Fibroblast of mammary gland (primary cell): ENCODE results near the gene SMYD1.

Experiments
- DNase-seq: peaks from one replicate; pipeline ENCODE4 v3.0.0-alpha.2; 2010; ENCODE audit warnings: low read depth
- H3K4me3 ChIP-seq: 2 replicates; pipeline ENCODE4 v1.5.1; 2011; ENCODE audit warnings: low read depth, mild to moderate bottlenecking, low read length, moderate library complexity; ENCODE audit not compliant: control insufficient read depth
- TF ChIP-seq, protein P1 (sequence below): conservative IDR thresholded peaks from 2 replicates; pipeline ENCODE4 v1.5.1; 2011; ENCODE audit warnings: low read depth, low read length, inconsistent platforms; ENCODE audit not compliant: control insufficient read depth, insufficient read depth

The SMYD1 gene

DNA sequence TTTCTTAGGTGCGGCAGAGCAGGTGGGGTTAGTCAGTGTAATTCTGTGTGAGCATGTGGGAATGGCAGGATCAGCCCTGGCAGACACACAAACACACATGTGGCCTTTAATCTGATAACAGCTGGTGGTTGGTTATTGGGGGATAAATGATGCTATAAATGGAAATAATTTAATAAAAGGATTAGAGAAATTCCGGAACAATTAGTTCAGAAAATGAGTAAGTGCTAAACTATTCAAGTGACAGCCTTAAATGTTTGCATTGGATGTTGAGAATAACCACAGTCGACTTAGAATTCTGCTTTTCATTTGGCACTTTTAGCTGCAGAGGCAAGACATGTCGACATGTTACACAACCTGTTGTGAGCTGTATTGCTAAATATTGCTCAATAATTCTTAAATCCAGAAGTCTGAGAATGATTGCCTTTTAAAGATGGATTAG, 7.2 kb downstream of the SMYD1 start:
- TF ChIP-seq, protein P1, sequence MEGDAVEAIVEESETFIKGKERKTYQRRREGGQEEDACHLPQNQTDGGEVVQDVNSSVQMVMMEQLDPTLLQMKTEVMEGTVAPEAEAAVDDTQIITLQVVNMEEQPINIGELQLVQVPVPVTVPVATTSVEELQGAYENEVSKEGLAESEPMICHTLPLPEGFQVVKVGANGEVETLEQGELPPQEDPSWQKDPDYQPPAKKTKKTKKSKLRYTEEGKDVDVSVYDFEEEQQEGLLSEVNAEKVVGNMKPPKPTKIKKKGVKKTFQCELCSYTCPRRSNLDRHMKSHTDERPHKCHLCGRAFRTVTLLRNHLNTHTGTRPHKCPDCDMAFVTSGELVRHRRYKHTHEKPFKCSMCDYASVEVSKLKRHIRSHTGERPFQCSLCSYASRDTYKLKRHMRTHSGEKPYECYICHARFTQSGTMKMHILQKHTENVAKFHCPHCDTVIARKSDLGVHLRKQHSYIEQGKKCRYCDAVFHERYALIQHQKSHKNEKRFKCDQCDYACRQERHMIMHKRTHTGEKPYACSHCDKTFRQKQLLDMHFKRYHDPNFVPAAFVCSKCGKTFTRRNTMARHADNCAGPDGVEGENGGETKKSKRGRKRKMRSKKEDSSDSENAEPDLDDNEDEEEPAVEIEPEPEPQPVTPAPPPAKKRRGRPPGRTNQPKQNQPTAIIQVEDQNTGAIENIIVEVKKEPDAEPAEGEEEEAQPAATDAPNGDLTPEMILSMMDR, result no peak
- H3K4me3 ChIP-seq, result no peak overlapping the region
- peak; percentile 79 for DNase-seq

DNA sequence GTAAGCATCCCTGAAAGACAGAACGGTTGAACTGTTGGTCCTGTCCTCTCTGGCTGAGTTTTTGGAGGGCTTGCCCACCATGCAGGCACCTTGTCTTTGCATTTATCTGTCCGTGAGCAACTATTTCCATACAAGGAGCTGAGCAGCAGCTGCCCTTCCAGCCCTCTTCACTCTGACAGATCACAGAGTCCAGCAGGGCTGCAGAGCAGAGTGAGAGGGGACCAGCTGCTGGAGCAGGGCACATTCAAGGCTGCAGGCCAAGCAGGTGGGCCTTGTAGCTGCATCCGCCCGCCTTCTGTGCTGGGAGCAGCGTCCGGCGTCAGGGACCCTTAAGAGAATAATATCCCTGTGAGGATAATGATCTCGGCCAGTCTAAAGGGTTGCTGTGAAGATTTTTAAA, 9.5 kb downstream of the SMYD1 start:
- H3K4me3 ChIP-seq, result no peak overlapping the region
- no peak for DNase-seq
- TF ChIP-seq, protein P1, result no peak

DNA sequence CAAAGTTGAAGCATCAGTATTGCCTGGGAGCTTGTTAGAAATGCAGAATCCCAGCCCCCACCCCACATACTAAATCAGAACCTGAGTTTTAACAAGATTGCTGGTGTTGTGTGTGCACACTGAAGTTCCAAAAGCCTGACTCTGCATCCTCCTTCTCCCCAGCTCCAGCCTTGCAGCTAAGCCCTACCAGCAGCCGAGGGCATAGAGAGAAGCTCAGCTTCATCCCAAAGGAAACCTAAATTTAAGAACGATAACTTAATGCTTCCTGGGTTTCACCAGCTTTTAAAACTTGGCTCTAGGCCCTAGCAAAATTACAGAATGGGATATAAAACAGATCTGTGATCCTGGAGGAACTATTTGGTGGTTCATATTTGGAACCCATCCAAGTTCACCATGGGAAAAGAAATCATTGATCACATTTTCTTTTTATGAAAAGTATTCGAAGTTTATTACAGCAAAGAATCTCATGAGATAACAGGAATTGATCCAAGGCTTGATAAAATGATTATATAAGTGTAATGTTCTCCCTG, 11.1 kb downstream of the SMYD1 start:
- TF ChIP-seq, protein P1, result no peak
- H3K4me3 ChIP-seq, result no peak overlapping the region
- DNase-seq, result no peak

DNA sequence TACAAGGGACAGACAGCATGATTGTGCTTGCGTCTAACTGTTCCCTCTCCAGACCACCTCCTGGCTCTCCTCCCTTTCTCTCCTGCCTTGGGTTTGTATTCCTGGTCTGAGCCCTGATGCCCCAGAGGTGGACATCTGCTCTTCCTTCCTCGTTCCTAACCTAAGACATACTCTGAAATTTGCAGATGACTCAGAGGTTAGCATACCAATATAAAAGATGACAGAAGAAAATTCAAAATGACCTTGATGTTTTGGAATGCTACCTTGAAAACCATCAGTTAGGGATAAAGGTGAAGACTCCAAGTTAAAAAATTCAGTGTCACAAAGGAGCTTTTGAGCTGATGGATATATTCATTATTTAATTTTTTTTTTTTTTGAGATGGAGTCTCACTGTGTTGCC, 12.9 kb downstream of the SMYD1 start:
- TF ChIP-seq, protein P1, result no peak
- no peak for DNase-seq
- H3K4me3 ChIP-seq, result no peak overlapping the region

DNA sequence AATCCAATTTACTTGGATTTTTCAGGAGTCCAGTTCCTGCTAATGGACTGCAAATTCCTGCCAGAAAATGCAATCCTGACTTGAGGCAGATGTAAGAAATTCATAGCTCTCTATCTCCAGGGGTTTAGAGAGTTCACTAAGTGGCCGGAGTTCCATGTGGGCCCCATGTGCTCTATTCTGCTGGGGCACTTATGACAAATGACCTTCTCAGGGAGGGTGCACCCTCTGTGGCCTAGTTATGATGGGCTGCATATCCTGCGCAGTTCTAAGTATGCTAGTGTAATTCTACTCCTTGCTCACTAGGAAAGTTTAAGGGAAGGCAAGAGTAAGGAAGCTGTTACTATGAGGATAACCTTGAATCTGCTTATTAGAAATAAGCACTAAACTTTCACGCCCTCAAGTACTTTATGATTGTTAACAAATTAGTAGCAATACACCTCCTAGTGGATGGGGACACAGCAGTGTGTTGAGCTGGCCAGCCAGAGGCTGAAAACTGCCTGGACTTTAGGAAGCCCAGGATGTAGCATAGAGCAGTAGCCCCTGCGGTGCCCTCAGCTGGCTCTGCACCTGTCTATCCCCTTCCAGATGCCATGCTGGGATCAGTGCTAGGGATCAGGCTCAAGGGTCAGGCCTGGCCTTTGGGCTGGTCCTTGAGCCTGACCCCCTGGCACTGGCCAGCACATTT, 14.4 kb downstream of the SMYD1 start:
- TF ChIP-seq, protein P1, result no peak
- H3K4me3 ChIP-seq, result no peak overlapping the region
- no peak for DNase-seq

DNA sequence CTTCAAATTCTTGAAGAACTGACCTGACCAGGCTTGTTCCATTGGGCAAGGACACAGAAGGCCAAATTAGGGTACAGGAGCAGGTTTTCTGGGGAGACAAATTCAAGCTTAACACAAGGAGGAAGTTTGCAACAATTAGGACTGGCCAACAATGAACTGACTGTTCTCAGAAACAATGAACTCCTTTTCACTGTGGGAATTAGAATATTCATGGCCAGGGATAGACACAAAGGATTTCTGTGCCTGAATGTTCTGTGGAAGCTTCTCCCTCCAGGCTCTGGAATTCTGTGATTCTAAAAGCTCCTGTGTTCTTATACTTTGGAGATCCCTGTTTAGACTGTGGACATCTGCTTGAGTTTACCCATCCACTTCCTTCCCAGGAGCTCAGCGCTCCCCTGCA, 15.2 kb downstream of the SMYD1 start:
- no peak for DNase-seq
- no peak overlapping the region for H3K4me3 ChIP-seq
- TF ChIP-seq, protein P1, result no peak
